HepG2 (cell line): ENCODE measurements around the gene SNX6. TPM values are rescaled to one million over a fixed set of nuclear protein-coding genes. Genes with fewer than 3 reads are reported as not detected.

Experiments used
- ATF1 ChIP-seq: IDR thresholded peaks from 2 replicates; pipeline ENCODE4 v1.6.1; 2016; ENCODE audit warnings: mild to moderate bottlenecking, control low read depth
- ATF7 ChIP-seq, 2 experiments: fragments of 450-650 bp in 1 of 2; sonication (generic) in 1 of 2; formaldehyde crosslinking in 1 of 2; IDR thresholded peaks; 2 replicates each; pipeline versions ENCODE4 v1.4.0 to v1.6.1; 2016 to 2020; ENCODE audit warnings: antibody characterized with exemption in 1 of 2, mild to moderate bottlenecking in 1 of 2, missing genetic modification reagents in 1 of 2
- FOXJ3 ChIP-seq: sonication (generic); formaldehyde crosslinking; IDR thresholded peaks from 2 replicates; pipeline ENCODE4 v1.4.0; 2020; ENCODE audit warnings: missing genetic modification reagents, mild to moderate bottlenecking, borderline replicate concordance
- GRHL1 ChIP-seq: sonication (generic); formaldehyde crosslinking; conservative IDR thresholded peaks from 2 replicates; pipeline ENCODE4 v1.8.0; 2022; ENCODE audit warnings: missing genetic modification reagents
- JUN ChIP-seq: sonication (generic); formaldehyde crosslinking; IDR thresholded peaks from 2 replicates; pipeline ENCODE4 v1.4.0; 2020; ENCODE audit warnings: mild to moderate bottlenecking, missing genetic modification reagents
- KDM5B ChIP-seq: sonication (generic); formaldehyde crosslinking; IDR thresholded peaks from 2 replicates; pipeline ENCODE4 v1.4.0; 2020; ENCODE audit warnings: missing genetic modification reagents, mild to moderate bottlenecking, borderline replicate concordance
- MBNL3 ChIP-seq: fragments of 250-450 bp; sonication (Bioruptor Pico); conservative IDR thresholded peaks from 2 replicates; pipeline ENCODE4 v1.8.0; 2022; ENCODE audit warnings: mild to moderate bottlenecking, inconsistent platforms
- RAD21 ChIP-seq: fragments of 450-650 bp; formaldehyde crosslinking; IDR thresholded peaks from 2 replicates; pipeline ENCODE4 v1.5.0; 2020; ENCODE audit warnings: mild to moderate bottlenecking
- RFX1 ChIP-seq: fragments of 450-650 bp; IDR thresholded peaks from 2 replicates; pipeline ENCODE4 v1.6.1; 2017
- SIN3A ChIP-seq: IDR thresholded peaks from 2 replicates; pipeline ENCODE4 v1.6.1; 2011; ENCODE audit warnings: low read depth, mild to moderate bottlenecking, control low read depth, low read length, borderline replicate concordance
- SKIL ChIP-seq: sonication (generic); formaldehyde crosslinking; IDR thresholded peaks from 2 replicates; pipeline ENCODE4 v1.8.0; 2022; ENCODE audit warnings: missing genetic modification reagents, mild to moderate bottlenecking, moderate library complexity, borderline replicate concordance
- ZBTB8A ChIP-seq: sonication (generic); formaldehyde crosslinking; IDR thresholded peaks from 2 replicates; pipeline ENCODE4 v1.4.0; 2020; ENCODE audit warnings: mild to moderate bottlenecking, low read depth, missing genetic modification reagents, borderline replicate concordance
- ZNF253 ChIP-seq: sonication (generic); formaldehyde crosslinking; IDR thresholded peaks from 2 replicates; pipeline ENCODE4 v1.8.0; 2022; ENCODE audit warnings: mild to moderate bottlenecking, missing genetic modification reagents, borderline replicate concordance
- ZNF276 ChIP-seq: sonication (generic); formaldehyde crosslinking; IDR thresholded peaks from 2 replicates; pipeline ENCODE4 v1.4.0; 2020; ENCODE audit warnings: mild to moderate bottlenecking, low read depth, missing genetic modification reagents
- ZNF333 ChIP-seq: sonication (generic); formaldehyde crosslinking; IDR thresholded peaks from 2 replicates; pipeline ENCODE4 v1.4.0; 2020; ENCODE audit warnings: mild to moderate bottlenecking, missing genetic modification reagents, borderline replicate concordance
- ZNF451 ChIP-seq: sonication (generic); formaldehyde crosslinking; IDR thresholded peaks from 2 replicates; pipeline ENCODE4 v1.5.0; 2020; ENCODE audit warnings: mild to moderate bottlenecking, missing genetic modification reagents
- ZNF543 ChIP-seq: sonication (generic); formaldehyde crosslinking; IDR thresholded peaks from 2 replicates; pipeline ENCODE4 v1.4.0; 2020; ENCODE audit warnings: mild to moderate bottlenecking, missing genetic modification reagents
- ZNF678 ChIP-seq: sonication (generic); formaldehyde crosslinking; IDR thresholded peaks from 2 replicates; pipeline ENCODE4 v1.4.0; 2020; ENCODE audit warnings: mild to moderate bottlenecking, missing genetic modification reagents
- polyA plus RNA-seq, 8 experiments: library from polyadenylated mRNA; depleted of rRNA in 3 of 8; stranded (reverse) in 7 of 8; unstranded in 1 of 8; fragments of >200 nt; fragmentation: Illumina TruSeq in 4 of 8; extraction: Trizol in 4 of 8; gene quantifications; 2 replicates each; pipeline versions ENCODE4 v1.2.1 to v1.2.3, GENCODE V29; 2011 to 2016; ENCODE audit warnings: low read depth in 4 of 8, missing spikeins in 1 of 8, mixed read lengths in 1 of 8; ENCODE audit not compliant: insufficient read depth in 1 of 8
- total RNA-seq, 5 experiments: library from RNA; depleted of rRNA; stranded (reverse); fragments of >200 nt; fragmentation: Illumina TruSeq; extraction: Trizol; gene quantifications; 2 replicates each; pipeline ENCODE4 v1.2.3, GENCODE V29; 2016; ENCODE audit warnings: low read depth in 1 of 5
- TF ChIP-seq, protein P1 (sequence below): sonication (generic); formaldehyde crosslinking; IDR thresholded peaks from 2 replicates; pipeline ENCODE4 v1.5.1; 2020; ENCODE audit warnings: mild to moderate bottlenecking, missing genetic modification reagents, moderate library complexity

SNX6 gene
- total and polyA plus RNA-seq, 2 of the 13 experiments (the other 11 are each of a cell fraction or from before 2014, with no cell fraction given) = 92.3 to 169 TPM

DNA sequence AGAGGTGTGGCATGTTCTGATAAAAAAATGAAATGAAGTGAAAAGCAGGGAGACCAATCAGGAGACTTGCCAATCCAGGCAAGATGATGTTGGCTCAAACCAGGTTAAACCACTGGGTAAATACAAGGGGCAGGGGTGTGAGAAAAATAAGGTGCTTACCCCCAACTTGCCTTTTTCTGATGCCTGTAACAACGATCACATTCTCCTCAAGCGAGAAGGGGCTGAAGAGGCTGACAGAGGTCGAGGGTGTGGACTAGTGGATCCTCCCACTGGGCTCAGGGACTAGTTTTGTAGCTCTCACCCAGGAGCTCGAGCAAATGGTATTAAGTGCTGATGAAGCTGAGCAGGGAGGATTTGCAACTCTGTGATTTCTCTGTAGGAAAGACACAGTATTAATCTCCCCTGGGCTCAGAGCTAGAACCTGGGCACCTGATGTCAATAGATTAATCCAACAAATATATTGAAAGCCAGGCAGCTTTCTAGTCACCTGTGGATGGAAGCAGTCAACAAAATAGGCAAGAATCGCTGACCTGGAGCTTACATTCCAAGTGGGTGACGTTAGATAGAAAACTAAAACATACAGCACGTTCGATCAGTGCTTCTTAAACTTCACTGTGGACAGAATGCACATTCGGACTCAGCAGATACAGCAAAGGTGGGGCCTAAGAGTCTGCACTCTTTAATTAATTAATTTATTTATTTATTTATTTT lies 75.3 kb downstream of the SNX6 start (continued):
- TF ChIP-seq SKIL (CRISPR knock-in tag) (no peak), ZNF543 (CRISPR knock-in tag) (peak; percentile 60; the same call in 1 of the 2 replicates), RAD21 (CRISPR knock-in tag) (no peak), JUN (CRISPR knock-in tag) (no peak), ZNF333 (CRISPR knock-in tag) (no peak), ZNF451 (CRISPR knock-in tag) (no peak), RFX1 (no peak), KDM5B (CRISPR knock-in tag) (0 out of 2 replicates have a peak, but pooled peaks have one; percentile 32), ZNF253 (CRISPR knock-in tag) (no peak), GRHL1 (no peak), MBNL3 (CRISPR knock-in tag) (no peak), ZNF276 (0 out of 2 replicates have a peak, but pooled peaks have one; percentile 38), ATF7 (IDR thresholded peaks at IDR 0.05) (no peak), ATF7 (CRISPR knock-in tag; IDR thresholded peaks at IDR 0.05) (0 out of 2 replicates have a peak, but pooled peaks have one; percentile 43), ZBTB8A (CRISPR knock-in tag) (peak; percentile 77; the same call in 1 of the 2 replicates), ATF1 (CRISPR knock-in tag) (no peak), FOXJ3 (CRISPR knock-in tag) (no peak), SIN3A (no peak), ZNF678 (peak; percentile 68; the same call in 1 of the 2 replicates)
- TF ChIP-seq, protein P1, sequence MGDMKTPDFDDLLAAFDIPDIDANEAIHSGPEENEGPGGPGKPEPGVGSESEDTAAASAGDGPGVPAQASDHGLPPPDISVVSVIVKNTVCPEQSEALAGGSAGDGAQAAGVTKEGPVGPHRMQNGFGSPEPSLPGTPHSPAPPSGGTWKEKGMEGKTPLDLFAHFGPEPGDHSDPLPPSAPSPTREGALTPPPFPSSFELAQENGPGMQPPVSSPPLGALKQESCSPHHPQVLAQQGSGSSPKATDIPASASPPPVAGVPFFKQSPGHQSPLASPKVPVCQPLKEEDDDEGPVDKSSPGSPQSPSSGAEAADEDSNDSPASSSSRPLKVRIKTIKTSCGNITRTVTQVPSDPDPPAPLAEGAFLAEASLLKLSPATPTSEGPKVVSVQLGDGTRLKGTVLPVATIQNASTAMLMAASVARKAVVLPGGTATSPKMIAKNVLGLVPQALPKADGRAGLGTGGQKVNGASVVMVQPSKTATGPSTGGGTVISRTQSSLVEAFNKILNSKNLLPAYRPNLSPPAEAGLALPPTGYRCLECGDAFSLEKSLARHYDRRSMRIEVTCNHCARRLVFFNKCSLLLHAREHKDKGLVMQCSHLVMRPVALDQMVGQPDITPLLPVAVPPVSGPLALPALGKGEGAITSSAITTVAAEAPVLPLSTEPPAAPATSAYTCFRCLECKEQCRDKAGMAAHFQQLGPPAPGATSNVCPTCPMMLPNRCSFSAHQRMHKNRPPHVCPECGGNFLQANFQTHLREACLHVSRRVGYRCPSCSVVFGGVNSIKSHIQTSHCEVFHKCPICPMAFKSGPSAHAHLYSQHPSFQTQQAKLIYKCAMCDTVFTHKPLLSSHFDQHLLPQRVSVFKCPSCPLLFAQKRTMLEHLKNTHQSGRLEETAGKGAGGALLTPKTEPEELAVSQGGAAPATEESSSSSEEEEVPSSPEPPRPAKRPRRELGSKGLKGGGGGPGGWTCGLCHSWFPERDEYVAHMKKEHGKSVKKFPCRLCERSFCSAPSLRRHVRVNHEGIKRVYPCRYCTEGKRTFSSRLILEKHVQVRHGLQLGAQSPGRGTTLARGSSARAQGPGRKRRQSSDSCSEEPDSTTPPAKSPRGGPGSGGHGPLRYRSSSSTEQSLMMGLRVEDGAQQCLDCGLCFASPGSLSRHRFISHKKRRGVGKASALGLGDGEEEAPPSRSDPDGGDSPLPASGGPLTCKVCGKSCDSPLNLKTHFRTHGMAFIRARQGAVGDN = no peak
